ENCODE results near the gene SLC7A8.

SLC7A8 gene

DNA sequence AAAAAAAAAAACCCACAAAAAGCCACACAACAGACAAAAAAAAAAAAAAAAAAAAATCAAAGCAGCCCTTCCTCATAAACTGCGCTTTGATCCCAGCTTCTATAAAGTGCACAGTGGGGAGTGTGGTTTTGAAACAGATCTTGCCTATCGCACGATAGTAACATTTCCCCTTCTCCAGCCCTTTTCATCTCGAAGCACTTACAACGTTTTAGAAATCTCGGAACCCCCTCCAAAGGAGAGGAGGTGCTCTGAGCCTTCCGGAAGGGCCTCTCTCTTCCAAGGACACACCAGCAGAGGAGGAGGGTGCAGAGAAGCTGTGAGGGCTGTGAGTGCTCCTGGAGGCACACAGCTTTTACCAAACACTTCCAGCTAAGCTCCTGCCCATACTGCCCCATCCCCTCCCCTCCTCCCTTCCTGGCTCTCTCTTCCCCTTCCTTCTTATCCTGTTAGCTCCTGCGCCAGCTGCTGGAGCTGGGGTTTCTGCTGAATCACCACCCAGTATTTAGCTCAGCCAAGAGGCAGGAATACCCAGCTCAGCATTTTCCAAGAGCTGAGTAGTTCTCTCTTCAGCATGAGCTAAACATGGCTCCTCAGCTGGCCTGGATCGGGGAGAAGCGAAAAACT, 28.4 kb downstream of the SLC7A8 start:
- DNase-seq (ENCODE audit: low spot score) = no peak

DNA sequence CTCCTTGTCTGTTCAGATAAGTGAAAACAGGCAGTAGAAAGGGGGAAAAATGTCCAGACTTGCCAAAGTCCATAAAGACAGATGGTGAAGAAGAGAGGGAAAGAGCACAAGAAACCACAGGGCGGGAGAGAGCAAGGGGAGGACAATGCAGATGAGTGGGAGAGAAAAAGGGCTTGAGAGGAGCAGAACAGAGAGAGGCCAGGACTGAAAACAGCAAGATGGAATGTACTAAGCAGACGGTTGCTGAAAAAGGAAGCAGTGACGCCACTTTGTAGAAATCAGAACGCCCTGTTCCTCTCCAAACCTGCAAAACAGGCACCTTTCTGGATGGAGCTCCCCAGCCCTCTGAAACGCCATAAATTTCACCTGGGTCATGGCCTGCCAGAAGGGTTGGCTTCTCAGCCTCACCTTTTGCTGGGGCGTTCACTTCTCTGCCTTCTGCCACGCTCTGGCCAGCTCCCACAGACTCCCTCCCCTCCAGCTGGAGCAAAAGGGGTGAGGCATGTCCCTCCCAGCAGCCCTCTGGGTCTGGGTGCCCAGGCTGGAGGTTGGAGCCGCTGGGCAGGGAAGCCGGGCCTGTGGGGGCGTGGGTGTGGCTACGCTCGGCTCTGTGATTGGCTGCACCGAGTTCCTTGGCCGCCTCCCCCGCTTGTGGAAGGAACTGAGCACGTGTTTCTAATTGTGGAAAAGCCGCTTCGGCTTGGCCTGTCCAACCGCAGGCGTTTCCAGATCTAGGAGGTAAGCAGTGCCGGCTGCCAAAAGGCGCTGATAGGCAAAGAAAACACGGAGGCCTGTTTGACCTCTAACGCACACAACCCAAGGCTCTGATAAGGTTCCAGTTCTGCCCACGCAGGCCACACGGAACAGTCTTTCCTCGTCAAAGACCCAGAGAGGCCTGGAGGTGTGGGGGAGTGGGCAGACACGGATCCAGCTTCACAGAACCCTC, 29.3 kb downstream of the SLC7A8 start:
- no peak for DNase-seq (ENCODE audit: low spot score)

DNA sequence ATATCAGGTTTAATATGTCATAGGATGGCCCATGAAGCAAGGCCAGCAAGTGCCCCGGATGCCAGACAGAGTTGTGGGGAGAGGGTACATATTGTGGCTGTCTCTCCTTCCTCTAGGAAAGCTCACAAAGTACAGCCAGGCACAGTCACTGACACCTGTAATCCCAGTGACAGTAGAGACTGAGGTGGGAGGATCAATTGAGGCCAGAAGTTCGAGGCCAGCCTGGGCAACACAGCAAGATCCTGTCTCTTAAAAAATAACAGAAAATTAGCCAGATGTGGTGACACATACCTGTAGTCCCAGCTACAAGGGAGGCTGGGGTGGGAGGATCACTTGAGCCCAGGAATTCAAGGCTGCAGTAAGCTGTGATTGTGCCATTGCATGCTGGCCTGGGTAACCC, 32.1 kb downstream of the SLC7A8 start:
- no peak for DNase-seq (ENCODE audit: low spot score)

DNA sequence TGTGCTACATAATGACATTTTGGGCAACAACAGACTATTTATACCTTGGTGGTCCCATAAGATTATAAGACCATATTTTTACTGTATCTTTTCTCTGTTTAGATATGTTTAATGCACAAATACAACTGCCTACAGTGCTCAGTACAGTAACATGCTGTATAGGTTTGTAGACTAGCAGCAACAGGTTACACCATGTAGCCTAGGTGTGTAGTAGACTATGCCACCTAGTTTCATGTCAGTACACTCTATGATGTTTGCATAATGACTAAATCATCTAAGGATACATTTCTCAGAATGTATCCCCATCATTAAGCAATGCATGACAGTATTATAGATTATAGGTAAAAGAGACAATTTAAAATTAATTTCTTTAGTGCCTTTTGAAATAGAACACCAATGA, 33.7 kb downstream of the SLC7A8 start:
- no peak for DNase-seq (ENCODE audit: low spot score)

DNA sequence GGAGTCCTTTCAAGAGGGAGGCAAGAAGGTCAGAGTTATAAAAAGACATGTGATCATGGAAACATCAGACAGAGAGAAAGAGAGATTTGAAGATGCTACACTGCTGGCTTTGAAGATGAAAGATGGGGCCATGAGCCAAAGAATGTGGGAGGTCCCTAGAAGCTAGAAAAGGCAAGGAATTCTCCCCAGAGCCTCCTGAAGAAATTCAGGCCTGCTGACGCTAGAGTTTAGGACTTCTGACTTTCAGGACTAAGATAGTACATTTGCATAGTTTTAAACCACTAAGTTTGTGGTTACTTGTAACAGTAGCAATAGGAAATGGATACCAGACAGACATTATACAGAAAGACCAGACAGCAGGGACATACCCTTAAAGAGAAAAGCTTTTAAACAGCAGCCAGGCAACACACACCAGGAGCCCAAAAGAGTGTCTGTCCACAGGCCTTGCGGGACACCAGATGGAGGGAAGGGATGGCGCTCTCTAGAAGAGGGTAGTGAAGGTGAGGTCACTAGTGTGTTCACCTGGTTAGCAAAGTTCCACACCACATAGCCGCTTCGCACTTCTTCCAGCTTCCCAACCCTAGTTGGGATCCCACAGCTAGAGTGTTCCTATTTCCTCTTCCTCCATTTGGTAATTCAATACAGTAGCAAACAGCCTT, 34.7 kb downstream of the SLC7A8 start:
- DNase-seq (ENCODE audit: low spot score) = no peak

DNA sequence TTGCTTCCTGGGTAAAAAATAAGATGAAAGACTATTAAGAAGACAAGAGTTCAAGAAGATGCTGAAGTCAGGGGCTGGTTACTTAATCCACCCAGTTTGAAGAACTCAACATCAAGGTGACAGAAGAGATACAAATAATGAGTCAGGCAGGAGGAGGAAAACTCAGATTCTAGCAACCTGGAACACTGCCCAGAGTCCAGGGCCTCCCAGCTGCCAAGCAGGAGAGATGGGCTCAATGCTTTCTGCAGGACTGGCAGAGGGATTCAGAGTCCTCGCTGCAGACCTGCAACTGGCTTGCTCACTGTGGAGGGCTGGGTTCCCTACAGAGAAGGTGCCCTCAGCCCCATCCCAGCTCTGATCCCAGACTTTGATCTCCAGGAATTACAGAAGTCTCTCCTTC, 35.8 kb downstream of the SLC7A8 start:
- no peak for DNase-seq (ENCODE audit: low spot score)

DNA sequence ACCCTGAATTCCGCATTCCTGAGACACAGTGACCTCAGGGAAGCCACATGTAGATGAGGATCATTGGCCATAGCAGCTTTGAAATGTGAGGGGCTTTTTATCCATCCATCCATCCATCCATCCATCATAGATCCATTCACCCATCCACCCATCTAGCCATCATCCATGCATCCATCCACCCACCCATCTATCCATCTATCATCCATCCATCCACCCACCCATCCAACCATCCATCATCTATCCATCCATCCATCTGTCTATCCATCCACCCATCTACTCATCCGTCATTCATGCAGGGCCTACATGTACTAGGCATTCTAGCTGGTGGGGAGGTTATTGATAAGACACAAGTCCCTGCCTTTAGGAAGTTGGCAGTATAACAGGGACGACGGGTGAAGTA, 36.5 kb downstream of the SLC7A8 start:
- DNase-seq (ENCODE audit: low spot score) = no peak

DNA sequence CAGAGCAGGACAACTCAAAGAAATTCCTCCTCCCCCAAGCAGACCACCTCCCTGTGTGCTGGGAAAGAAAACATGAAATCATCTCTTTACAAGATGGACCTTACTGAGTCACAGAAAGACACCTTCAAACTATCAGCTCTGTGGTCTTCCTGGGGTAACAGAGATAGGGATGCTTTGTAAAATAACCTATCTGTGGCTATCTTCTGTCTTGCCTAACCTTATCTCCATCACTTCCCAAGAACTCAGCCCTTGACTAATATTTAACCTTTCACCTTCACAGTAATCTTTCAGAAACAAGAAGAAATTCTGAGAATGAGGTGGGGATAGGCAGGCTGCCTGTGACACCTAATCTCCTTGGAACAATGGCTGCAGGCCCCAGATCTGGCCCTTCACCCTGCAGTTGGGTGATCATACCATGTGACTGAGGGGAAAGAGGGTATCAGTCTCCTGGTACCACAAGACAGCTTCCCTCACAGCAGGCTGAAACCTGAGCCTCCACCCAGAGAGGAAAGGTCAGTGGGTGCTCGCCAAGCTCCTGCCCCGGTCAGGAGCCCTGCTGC, 37.0 kb downstream of the SLC7A8 start:
- DNase-seq (ENCODE audit: low spot score) = no peak

DNA sequence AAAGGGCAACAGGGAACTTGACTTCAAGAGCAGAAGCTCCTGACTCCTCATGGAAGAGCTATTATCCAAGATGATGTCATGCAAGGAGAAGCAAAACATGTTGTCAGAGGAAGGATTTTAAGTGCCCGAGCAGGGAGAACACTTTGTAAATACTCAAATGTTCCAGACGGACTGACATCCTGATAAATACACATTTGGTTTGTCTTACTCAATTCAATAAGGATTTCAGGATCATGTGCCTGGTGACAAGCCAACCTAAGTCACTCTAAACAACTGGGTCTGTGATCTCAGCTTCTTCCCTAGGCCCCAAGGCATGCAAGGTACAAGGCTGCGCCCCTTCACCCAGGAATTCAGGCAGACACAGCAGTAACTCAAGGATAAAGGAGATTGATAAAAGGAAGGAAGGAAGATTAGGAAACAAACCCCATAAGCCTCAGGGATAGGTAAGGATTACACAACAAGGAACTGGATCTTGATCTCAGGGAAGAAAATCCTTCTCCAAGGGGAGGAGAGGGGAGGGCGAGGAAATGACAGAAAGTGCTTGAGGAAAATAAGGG, 37.6 kb downstream of the SLC7A8 start:
- no peak for DNase-seq (ENCODE audit: low spot score)

DNA sequence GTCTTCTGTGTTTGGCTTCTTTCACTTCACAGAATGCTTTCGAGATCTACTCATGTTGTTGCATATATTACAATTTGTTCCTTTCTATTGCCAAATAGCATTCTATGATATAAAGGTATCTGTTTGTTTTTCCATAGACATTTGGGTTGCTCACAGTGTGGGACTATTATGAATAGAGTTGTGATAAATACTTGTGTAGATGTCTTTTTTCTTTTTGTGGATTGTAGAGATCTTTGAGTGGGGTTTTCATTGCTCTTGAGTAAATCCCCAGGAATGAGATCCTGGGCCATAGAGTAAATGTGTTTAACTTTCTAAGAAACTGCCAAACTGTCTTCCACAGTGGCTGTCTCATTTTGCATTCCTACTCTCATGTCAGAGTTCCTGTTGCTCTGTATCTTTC, 39.5 kb downstream of the SLC7A8 start:
- DNase-seq (ENCODE audit: low spot score) = no peak

DNA sequence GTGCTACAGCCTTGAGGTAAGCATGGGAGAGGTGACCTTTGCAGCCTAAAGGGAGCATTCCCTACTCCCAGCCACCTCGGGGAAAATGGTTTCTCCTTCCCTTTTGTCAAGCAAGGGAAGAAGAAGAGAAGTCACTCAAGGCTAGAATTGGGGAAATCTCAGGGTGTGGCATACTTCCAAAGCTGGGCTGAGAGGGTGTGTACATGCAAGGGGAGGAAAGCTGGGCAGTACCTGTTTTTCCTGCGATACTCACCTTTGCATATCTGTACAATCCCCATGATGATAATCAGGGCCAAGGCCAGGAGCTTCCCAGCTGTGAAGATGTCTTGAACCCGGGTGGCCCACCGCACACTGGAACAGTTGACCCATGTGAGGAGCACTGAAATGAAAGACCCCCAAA, 40.6 kb downstream of the SLC7A8 start:
- no peak for DNase-seq (ENCODE audit: low spot score)

DNA sequence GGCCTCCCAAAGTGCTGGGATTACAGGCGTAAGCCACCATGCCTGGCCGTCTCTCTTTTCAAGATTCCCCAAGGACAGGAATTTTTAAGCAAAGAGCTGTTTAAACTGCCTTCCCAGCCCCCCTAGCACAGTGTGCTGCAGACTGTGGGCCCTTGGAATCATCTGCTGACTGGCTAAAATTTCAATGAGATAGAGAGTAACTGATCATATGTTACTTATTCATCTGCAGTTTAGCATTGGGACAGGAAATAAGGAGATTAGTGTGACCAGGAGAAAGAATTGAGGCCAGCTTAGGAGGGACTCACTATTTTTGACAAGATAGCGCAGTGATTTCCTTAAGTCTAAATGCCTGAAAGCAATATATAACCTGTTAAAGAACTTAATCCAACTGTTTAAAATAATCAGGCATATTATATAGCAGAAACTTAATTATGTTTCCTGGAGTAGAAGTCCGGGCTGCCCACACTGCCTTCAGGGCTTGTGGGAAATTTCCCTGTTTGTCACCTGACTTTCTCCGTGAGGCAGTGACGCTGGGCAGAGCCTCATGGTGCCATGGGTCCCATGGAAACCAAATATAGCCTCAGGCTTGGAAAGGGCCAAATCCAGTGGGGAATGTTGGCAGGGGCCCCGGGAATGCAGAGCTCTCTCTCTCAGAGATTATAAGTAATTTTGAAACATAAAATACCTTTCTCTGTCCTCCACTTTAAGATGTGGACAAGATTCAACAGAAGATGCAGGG, 41.6 kb downstream of the SLC7A8 start:
- no peak for DNase-seq (ENCODE audit: low spot score)

DNA sequence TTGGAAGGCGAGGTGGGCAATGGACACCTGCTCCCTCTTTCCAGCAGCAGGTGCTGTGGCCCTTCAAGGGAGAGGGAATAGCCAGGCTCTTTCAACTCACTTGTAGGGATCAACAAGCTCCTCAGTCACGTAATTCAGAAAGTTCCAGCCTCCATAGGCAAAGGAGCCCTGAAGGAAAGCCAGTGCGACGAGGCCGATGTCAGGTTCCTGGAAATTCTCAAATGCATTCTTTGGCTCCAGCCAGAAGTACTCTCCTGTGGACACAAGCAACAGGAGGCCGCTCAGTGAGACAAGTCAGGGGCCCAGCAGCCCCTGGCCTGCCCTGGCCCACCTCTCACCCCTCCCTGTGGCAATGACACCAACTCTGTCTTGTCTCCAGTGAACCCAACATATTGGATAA, 43.1 kb downstream of the SLC7A8 start:
- no peak for DNase-seq (ENCODE audit: low spot score)

DNA sequence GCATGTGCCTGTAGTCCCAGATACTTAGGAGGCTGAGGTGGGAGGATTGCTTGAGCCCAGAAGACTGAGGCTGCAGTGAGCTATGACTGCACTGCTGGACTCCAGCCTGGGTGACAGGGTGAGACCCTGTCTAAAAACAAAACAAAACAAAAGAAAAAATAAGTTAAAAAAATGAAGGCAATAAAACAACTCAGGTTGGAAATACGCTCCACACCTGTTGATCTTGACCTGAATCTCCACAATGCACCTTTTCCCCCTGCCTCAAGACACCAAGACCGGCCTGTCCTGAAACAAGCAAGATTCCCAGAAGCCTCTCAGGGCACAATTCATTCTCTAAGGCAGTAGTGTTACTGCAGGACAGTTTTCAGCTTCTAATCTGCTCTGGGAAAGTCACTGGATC, 43.6 kb downstream of the SLC7A8 start:
- DNase-seq (ENCODE audit: low spot score) = no peak

DNA sequence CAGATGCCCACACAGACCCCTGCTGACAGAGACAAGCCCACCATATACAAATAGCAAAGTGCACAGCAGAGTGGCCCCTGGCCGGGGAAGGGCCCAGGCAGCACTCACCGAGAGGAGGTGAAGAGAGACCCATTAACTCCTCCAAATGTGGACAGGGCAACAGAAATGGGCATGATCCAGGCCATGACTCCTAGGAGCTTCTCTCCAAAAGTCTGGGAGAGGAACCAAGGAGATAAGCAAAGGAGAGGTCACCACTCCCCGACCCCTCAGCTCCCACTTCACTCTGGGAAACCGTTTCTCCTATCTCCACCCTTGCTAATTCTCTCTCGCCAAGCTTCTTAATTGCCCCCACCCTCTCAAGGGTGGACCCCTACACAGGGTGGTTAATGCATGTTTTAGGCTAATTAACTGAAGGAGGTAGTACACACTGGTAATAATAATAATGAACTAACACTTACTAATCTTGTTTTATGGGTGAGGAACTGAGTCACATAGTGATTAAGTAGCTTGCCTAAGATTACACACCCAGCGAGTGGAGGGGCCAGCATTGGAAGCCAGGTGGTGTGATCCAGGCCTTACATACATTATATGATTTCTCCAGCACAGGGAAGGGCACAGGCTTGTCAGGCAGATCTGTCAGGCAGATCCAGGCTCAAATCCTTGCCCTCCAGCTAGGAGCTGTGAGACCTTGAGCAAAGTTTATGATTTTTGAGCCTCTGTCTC, 45.5 kb downstream of the SLC7A8 start:
- no peak for DNase-seq (ENCODE audit: low spot score)

DNA sequence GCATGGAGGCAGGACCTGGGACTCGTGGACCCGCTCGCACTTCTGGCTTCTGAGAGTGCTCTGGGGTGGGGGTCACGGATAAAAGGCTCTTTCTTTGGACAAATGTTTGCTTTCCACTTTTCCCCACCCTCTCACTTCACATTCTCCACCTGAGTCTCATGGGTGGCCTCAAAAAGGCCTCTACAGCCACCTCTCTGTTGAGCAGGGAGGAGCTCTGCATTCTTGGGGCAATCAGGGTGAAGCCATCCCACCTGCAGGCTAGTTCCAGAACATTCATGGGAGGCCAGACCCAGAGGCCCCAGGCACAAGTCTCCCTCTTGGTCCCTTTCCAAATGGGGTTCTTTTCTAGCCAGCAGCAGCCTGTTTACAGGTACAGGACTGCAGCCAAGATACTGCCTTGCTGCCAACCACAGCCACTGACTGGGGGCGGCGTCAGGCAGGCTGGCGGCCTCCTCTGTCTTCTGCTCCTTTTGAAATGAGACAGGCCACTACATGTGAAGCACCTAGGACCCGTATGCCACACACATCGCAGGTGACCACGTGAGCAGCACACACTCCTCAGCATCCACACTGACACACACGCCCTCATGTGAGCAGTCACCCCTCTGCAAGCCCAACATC, 46.2 kb downstream of the SLC7A8 start:
- DNase-seq (ENCODE audit: low spot score) = no peak

DNA sequence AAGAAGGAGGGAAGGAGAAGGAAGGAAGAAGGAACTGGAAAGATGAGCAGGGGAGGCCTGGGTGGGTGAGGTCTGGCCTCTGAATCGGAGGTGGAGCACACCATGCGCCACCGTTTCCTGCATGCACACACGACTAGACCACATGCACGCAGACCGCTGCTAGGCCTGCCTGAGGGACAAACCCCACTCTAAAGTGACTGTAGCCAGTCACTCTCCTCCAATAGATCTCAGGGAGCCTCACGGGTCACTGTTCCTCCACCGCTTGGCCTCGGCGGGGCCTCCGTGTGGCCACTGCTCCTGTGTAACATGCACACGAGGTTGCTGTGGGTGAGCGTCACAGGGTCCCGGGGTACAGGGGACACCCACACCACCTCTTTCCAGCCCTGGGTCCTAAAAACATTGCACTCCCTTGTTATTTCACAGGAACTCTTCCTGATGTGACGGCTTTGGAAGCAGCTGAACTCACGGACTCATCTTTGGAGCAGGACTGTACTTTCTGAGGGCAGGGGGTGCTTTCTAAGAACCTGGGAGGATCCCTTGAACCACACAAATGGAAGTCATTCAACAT, 46.8 kb downstream of the SLC7A8 start:
- DNase-seq (ENCODE audit: low spot score) = no peak

DNA sequence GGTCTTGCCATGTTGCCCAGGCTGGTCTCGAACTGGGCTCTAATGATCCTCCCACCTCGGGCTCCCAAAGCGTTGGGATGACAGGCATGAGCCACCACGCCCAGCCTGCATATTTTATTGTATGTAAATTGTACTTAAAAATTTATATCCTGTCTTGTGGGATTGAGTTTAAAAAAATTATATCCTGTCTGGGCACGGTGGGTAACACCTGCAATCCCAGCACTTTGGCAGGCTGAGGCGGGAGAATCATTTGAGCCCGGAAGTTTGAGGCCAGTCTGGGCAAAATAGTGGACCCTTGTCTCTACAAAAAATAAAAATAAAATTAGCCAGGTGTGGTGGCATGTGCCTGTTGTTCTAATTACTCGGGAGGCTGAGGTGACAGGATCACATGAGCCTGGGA, 50.5 kb downstream of the SLC7A8 start:
- no peak for DNase-seq (ENCODE audit: low spot score)

DNA sequence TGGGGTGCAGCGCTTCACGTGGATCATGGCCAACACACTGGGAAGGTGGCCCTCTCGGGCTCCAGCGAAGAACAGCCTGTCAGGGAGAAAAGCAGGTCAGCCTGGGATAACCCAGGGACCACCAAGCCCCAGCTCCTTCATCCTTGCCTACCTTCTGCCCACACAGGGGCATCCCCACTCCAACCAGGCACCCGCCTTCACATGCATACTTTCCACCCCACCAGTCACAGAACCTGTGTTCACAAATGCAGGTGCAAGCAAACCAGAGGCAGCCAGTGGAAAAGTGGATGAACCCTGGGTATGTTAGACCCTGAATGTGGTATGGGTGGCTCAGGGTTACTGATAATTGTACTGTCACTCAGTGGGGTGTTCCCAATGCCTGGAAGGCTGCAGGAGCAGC, 52.0 kb downstream of the SLC7A8 start:
- no peak for DNase-seq (ENCODE audit: low spot score)

DNA sequence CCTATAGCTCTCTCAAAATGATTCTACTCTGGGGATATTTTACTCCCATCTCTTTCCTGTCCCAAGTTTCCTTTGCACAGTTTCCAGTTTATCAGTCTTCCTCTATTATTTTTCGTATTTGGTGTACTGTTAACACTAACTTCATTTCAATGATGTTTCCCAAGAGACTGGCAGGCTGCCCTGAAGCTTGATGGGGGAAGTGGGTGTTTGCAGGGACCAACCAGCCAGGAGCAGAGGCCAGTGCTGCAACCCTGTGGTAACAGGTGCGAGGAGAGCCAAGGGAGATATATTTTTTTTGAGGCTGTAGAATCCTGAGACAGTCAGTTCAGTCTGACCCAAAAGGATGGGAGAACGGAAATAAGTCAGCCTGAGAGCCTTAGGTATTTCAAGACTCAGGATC, 52.6 kb downstream of the SLC7A8 start:
- no peak for DNase-seq (ENCODE audit: low spot score)
